H1 (cell line): ENCODE measurements around the gene NDUFA3. TPM values are rescaled to one million over a fixed set of nuclear protein-coding genes. Genes with fewer than 3 reads are reported as not detected.

ENCODE experiments used
- CTCF ChIA-PET: fragments of 300-600 bp; sonication (Branson Sonifier 250); formaldehyde crosslinking; loops from one replicate; lab custom pipeline; 2021; ENCODE audit not compliant: partially characterized antibody; lab: Charles Lee
- POLR2A ChIA-PET: fragments of 300-600 bp; sonication (Branson Sonifier 250); formaldehyde crosslinking; loops from one replicate; lab custom pipeline; 2021; ENCODE audit warnings: inconsistent platforms; ENCODE audit not compliant: partially characterized antibody; lab: Charles Lee
- DNase-seq, 2 experiments: peaks; one replicate each; pipeline versions ENCODE4 v3.0.0 to v3.0.0-alpha.2; 2010 to 2022; ENCODE audit warnings: low spot score in 2 of 2, low read depth in 1 of 2, mixed read lengths in 1 of 2
- FAIRE-seq: peaks from 2 replicates; lab custom pipeline; 2011; peaks lifted over from hg19 to GRCh38; lab: Jason Lieb, UNC
- H2AFZ ChIP-seq: 2 replicates; pipeline ENCODE4 v1.8.1; 2012; ENCODE audit warnings: low read length, inconsistent platforms
- H2AK5ac ChIP-seq: 2 replicates; pipeline ENCODE4 v1.6.1; 2013; ENCODE audit warnings: low read depth, low read length
- H2BK120ac ChIP-seq: replicated peaks from 2 replicates; pipeline ENCODE3; 2013; ENCODE audit warnings: low read depth, low read length, inconsistent platforms
- H2BK12ac ChIP-seq: 2 replicates; pipeline ENCODE4 v1.6.1; 2013; ENCODE audit warnings: low read depth, low read length
- H2BK15ac ChIP-seq: 2 replicates; pipeline ENCODE4 v1.6.1; 2013; ENCODE audit warnings: low read length
- H2BK20ac ChIP-seq: 2 replicates; pipeline ENCODE4 v1.6.1; 2013; ENCODE audit warnings: low read length
- H2BK5ac ChIP-seq: 2 replicates; pipeline ENCODE4 v1.6.1; 2013; ENCODE audit warnings: low read depth, low read length
- H3K14ac ChIP-seq: 2 replicates; pipeline ENCODE4 v1.6.1; 2013; ENCODE audit warnings: inconsistent platforms; ENCODE audit not compliant: insufficient read length
- H3K18ac ChIP-seq: 2 replicates; pipeline ENCODE4 v1.6.1; 2013; ENCODE audit warnings: low read length; ENCODE audit errors: extremely low read depth
- H3K23ac ChIP-seq: 2 replicates; pipeline ENCODE4 v1.6.1; 2013; ENCODE audit warnings: inconsistent platforms; ENCODE audit not compliant: insufficient read length
- H3K23me2 ChIP-seq: 2 replicates; pipeline ENCODE4 v1.6.1; 2013; ENCODE audit warnings: low read depth, low read length
- H3K27ac ChIP-seq: 2 replicates; pipeline ENCODE4 v1.6.1; 2011; ENCODE audit warnings: low read depth, low read length, inconsistent platforms
- H3K27me3 ChIP-seq, 4 experiments: replicated peaks in 1 of 4; 1 replicate in 1 of 4; 2 replicates in 3 of 4; pipeline versions ENCODE4 v1.6.1 to v1.8.1; 2011 to 2013; ENCODE audit warnings: low read length in 3 of 4, mild to moderate bottlenecking in 3 of 4, inconsistent platforms in 2 of 4, mixed read lengths in 2 of 4, moderate library complexity in 1 of 4; ENCODE audit not compliant: control insufficient read depth in 3 of 4, insufficient read depth in 3 of 4; ENCODE audit errors: extremely low read depth in 1 of 4
- H3K36me3 ChIP-seq, 4 experiments: 2 replicates each; pipeline versions ENCODE4 v1.6.1 to v1.8.1; 2011 to 2013; ENCODE audit warnings: mild to moderate bottlenecking in 4 of 4, low read length in 3 of 4, moderate library complexity in 2 of 4, control low read depth in 1 of 4, inconsistent platforms in 1 of 4; ENCODE audit not compliant: insufficient read depth in 4 of 4, control insufficient read depth in 2 of 4
- H3K4ac ChIP-seq: replicated peaks from 2 replicates; pipeline ENCODE3; 2013; ENCODE audit warnings: low read length, low read depth, mixed read lengths, inconsistent platforms; ENCODE audit not compliant: insufficient read length
- H3K4me1 ChIP-seq, 4 experiments: replicated peaks in 1 of 4; 1 replicate in 1 of 4; 2 replicates in 3 of 4; pipeline versions ENCODE4 v1.6.1 to v1.8.1; 2011 to 2013; ENCODE audit warnings: low read length in 3 of 4, inconsistent platforms in 2 of 4, mixed read lengths in 1 of 4; ENCODE audit not compliant: insufficient read depth in 4 of 4, control insufficient read depth in 3 of 4
- H3K4me2 ChIP-seq, 2 experiments: 2 replicates each; pipeline versions ENCODE4 v1.6.1 to v1.8.1; 2011 to 2013; ENCODE audit warnings: low read depth in 2 of 2, low read length in 2 of 2, control low read depth in 1 of 2, inconsistent platforms in 1 of 2, mild to moderate bottlenecking in 1 of 2; ENCODE audit not compliant: insufficient read depth in 1 of 2
- H3K4me3 ChIP-seq, 4 experiments: fragments of 200-600, 300-600 bp in 1 of 4; sonication (generic), shearing (Covaris generic), sonication (Bioruptor Twin) in 1 of 4; 2 replicates each; pipeline versions ENCODE4 v1.5.1 to v1.8.1; 2011 to 2016; ENCODE audit warnings: low read length in 4 of 4, low read depth in 3 of 4, control low read depth in 2 of 4, inconsistent platforms in 2 of 4, mild to moderate bottlenecking in 2 of 4, mixed read lengths in 1 of 4, moderate library complexity in 1 of 4; ENCODE audit not compliant: insufficient read depth in 2 of 4; ENCODE audit errors: extremely low read depth in 1 of 4
- H3K56ac ChIP-seq: replicated peaks from 2 replicates; pipeline ENCODE3; 2013; ENCODE audit warnings: low read depth, mild to moderate bottlenecking, mixed read lengths, low read length, inconsistent platforms; ENCODE audit not compliant: insufficient read length
- H3K79me1 ChIP-seq: 2 replicates; pipeline ENCODE4 v1.6.1; 2013; ENCODE audit warnings: low read depth, low read length, control low read depth
- H3K79me2 ChIP-seq, 2 experiments: 2 replicates each; pipeline versions ENCODE4 v1.6.1 to v1.8.1; 2012 to 2013; ENCODE audit warnings: low read length in 2 of 2, mild to moderate bottlenecking in 2 of 2, inconsistent platforms in 1 of 2; ENCODE audit not compliant: insufficient read depth in 2 of 2, control insufficient read depth in 1 of 2
- H3K9ac ChIP-seq, 4 experiments: replicated peaks in 1 of 4; 1 replicate in 1 of 4; 2 replicates in 3 of 4; pipeline versions ENCODE4 v1.6.1 to v1.8.1; 2011 to 2013; ENCODE audit warnings: low read depth in 3 of 4, low read length in 3 of 4, control low read depth in 2 of 4, mild to moderate bottlenecking in 2 of 4, moderate library complexity in 2 of 4, inconsistent platforms in 1 of 4; ENCODE audit errors: extremely low read depth in 1 of 4
- H3K9me3 ChIP-seq, 2 experiments: 2 replicates each; pipeline versions ENCODE4 v1.6.1 to v1.8.1; 2012 to 2013; ENCODE audit warnings: mild to moderate bottlenecking in 2 of 2, moderate library complexity in 2 of 2, control low read depth in 1 of 2, inconsistent platforms in 1 of 2, low read depth in 1 of 2, low read length in 1 of 2, mixed read lengths in 1 of 2; ENCODE audit not compliant: insufficient read depth in 2 of 2
- H4K20me1 ChIP-seq, 2 experiments: replicated peaks in 1 of 2; 2 replicates each; pipeline versions ENCODE3 to v1.8.1; 2011 to 2013; ENCODE audit warnings: inconsistent platforms in 2 of 2, low read length in 2 of 2, mild to moderate bottlenecking in 1 of 2; ENCODE audit not compliant: insufficient read depth in 2 of 2, control insufficient read depth in 1 of 2
- H4K5ac ChIP-seq: 2 replicates; pipeline ENCODE4 v1.6.1; 2013; ENCODE audit warnings: low read length, low read depth, mixed read lengths, inconsistent platforms; ENCODE audit not compliant: insufficient read length
- H4K8ac ChIP-seq: 2 replicates; pipeline ENCODE4 v1.8.0; 2013; ENCODE audit warnings: mild to moderate bottlenecking, moderate library complexity, low read length, inconsistent platforms; ENCODE audit not compliant: insufficient read depth; ENCODE audit errors: extremely low read depth
- H4K91ac ChIP-seq: replicated peaks from 2 replicates; pipeline ENCODE3; 2013; ENCODE audit warnings: low read length, mixed read lengths, inconsistent platforms; ENCODE audit not compliant: insufficient read length
- BACH1 ChIP-seq: IDR thresholded peaks from 2 replicates; pipeline ENCODE4 v1.6.1; 2012; ENCODE audit warnings: low read length, improper control_type of control experiment
- BCL11A ChIP-seq, 2 experiments: IDR thresholded peaks; one replicate each; pipeline ENCODE4 v1.6.1; 2011; ENCODE audit warnings: low read depth in 2 of 2, low read length in 2 of 2, mild to moderate bottlenecking in 2 of 2
- BRCA1 ChIP-seq: IDR thresholded peaks from 2 replicates; pipeline ENCODE4 v1.6.1; 2012; ENCODE audit warnings: low read depth, low read length, improper control_type of control experiment
- GTF2F1 ChIP-seq: IDR thresholded peaks from 2 replicates; pipeline ENCODE4 v1.6.1; 2012; ENCODE audit warnings: low read depth, low read length, improper control_type of control experiment, borderline replicate concordance
- KDM4A ChIP-seq: IDR thresholded peaks from one replicate; pipeline ENCODE4 v1.7.1; 2012; ENCODE audit warnings: low read depth, mild to moderate bottlenecking, moderate library complexity, low read length, inconsistent platforms; ENCODE audit not compliant: severe bottlenecking
- POLR2A ChIP-seq, 2 experiments: IDR thresholded peaks; 1 replicate in 1 of 2; 2 replicates in 1 of 2; pipeline ENCODE4 v1.6.1; 2011; ENCODE audit warnings: low read depth in 2 of 2, low read length in 2 of 2, mild to moderate bottlenecking in 2 of 2; ENCODE audit errors: control extremely low read depth in 1 of 2
- SAP30 ChIP-seq: fragments of 300-600 bp; sonication (generic); IDR thresholded peaks from 2 replicates; pipeline ENCODE4 v1.7.1; 2012; ENCODE audit warnings: low read length, moderate library complexity, mild to moderate bottlenecking, inconsistent platforms; ENCODE audit not compliant: insufficient read depth, insufficient replicate concordance
- WGBS, 2 experiments: shearing (Covaris generic) in 1 of 2; methylation state at CpG; one replicate each; pipeline versions ENCODE4 v1.1.6 to v1.1.7; 2013 to 2015; ENCODE audit warnings: low lambda C conversion rate in 2 of 2, mixed read lengths in 2 of 2, inconsistent platforms in 1 of 2, low coverage in 1 of 2, missing lambda C conversion rate in 1 of 2; ENCODE audit not compliant: insufficient replicate concordance in 2 of 2, insufficient coverage in 1 of 2, insufficient read length in 1 of 2; ENCODE audit errors: extremely low coverage in 1 of 2, missing lambda C conversion rate in 1 of 2; 5-methylcytosine and 5-hydroxymethylcytosine counted together
- polyA plus RNA-seq, 7 experiments: library from polyadenylated mRNA; depleted of rRNA in 3 of 7; stranded (reverse) in 5 of 7; unstranded in 2 of 7; fragments of >200 nt in 5 of 7; fragments of 200-250 nt in 2 of 7; gene quantifications; 1 replicate in 5 of 7; 2 replicates in 1 of 7; 4 replicates in 1 of 7; pipeline versions ENCODE4 v1.2.1 to v1.2.3, GENCODE V29; 2011 to 2013; ENCODE audit warnings: missing spikeins in 2 of 7, mixed read lengths in 2 of 7
- total RNA-seq: library from RNA; stranded (reverse); fragmentation: NEBNext Ultra II Directional; extraction: Animal tissue kit (Norgen Biotek cat#: 25700); gene quantifications from 2 replicates; pipeline ENCODE4 v1.2.1, GENCODE V29; 2021

The NDUFA3 gene
- total and polyA plus RNA-seq, 2 of the 8 experiments (the other 6 are each of a cell fraction or from before 2014, with no cell fraction given), result 175 to 208 TPM

DNA sequence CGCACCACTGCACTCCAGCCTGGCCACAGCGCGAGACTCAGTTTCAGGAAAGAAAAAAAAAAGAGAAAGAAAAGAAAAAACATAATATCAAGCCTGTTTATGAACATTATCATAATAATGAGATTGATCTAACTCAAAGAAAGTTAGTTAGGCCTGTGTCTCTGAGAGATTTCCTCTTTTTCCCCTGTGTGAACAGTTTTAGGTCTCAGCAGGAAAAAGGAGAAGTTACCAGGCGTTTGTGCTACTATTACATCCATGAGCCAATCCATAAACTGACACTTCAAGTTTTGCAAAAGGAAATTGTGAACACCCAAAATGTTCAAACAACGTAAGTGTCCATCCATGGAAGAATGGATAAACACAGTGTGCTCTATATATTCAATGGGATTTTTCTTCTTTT, 25.3 kb upstream of the NDUFA3 start:
- no peak overlapping the region for H3K18ac ChIP-seq
- no peaks in the 10 kb centered on the region for H3K23me2 ChIP-seq
- H4K8ac ChIP-seq, result no peak overlapping the region
- no peaks in the 10 kb centered on the region for H3K36me3 ChIP-seq
- no peaks in the 10 kb centered on the region for H4K20me1 ChIP-seq
- ChIA-PET CTCF (interaction anchor here (1.2 kb wide), 1 partner anchor 14 kb away, joined by 3 read pairs; the partner anchor contains the start of gene VSTM1), POLR2A (interaction anchor here (1.5 kb wide), 1 partner anchor 18 kb away, joined by 3 read pairs; no protein-coding TSS in a partner anchor)
- no peak overlapping the region for H4K91ac ChIP-seq
- H2BK12ac ChIP-seq, result no peak overlapping the region
- no peak overlapping the region for H2BK5ac ChIP-seq
- no peak overlapping the region for H2BK20ac ChIP-seq
- H3K9me3 ChIP-seq, result peaks cover 4 to 6% of the 10 kb centered on the region in 2 experiments; a peak in 3 of 4 replicates
- H3K9ac ChIP-seq, result no peak overlapping the region
- WGBS, 2 experiments, result 90% methylated on average over 5 of the region's 5 CpGs; no CpG with 5 or more reads in 1 of the 2 experiments
- no peak overlapping the region for H3K23ac ChIP-seq
- H3K4me2 ChIP-seq, result no peak overlapping the region
- H2AFZ ChIP-seq, result no peak overlapping the region
- TF ChIP-seq GTF2F1 (no peak), SAP30 (no peak), BRCA1 (no peak), BCL11A (IDR thresholded peaks at IDR 0.05; ENCODE audit: low read depth in 2 of 2, low read length in 2 of 2) (no peak), POLR2A (IDR thresholded peaks at IDR 0.05; ENCODE audit: control extremely low read depth in 1 of 2, low read depth in 2 of 2, low read length in 2 of 2) (no peak), BACH1 (no peak), KDM4A (no peak)
- H2BK120ac ChIP-seq, result no peak overlapping the region
- FAIRE-seq (no peak), DNase-seq (no peak)
- no peak overlapping the region for H2AK5ac ChIP-seq
- H3K14ac ChIP-seq, result no peak overlapping the region
- no peaks in the 10 kb centered on the region for H3K4me1 ChIP-seq
- no peak overlapping the region for H3K4ac ChIP-seq
- no peak overlapping the region for H4K5ac ChIP-seq
- no peaks in the 10 kb centered on the region for H3K79me1 ChIP-seq
- H3K27ac ChIP-seq, result no peak overlapping the region
- no peak overlapping the region for H2BK15ac ChIP-seq
- H3K4me3 ChIP-seq, result no peak overlapping the region
- no peaks in the 10 kb centered on the region for H3K79me2 ChIP-seq
- H3K27me3 ChIP-seq, result no peaks in the 10 kb centered on the region
- no peak overlapping the region for H3K56ac ChIP-seq
